DND-41 (cell line): ENCODE data around the gene CERS2.

Source experiments
- CTCF ChIP-seq: IDR thresholded peaks from 2 replicates; pipeline ENCODE4 v1.5.1; 2012; ENCODE audit warnings: borderline replicate concordance, low read length, moderate library complexity, mild to moderate bottlenecking; ENCODE audit not compliant: poor library complexity, severe bottlenecking; ENCODE audit errors: extremely low read depth
- EZH2 ChIP-seq: IDR thresholded peaks from 3 replicates; pipeline ENCODE4 v1.6.1; 2012; ENCODE audit warnings: borderline replicate concordance, low read depth, mild to moderate bottlenecking, moderate library complexity, low read length, inconsistent platforms; ENCODE audit not compliant: severe bottlenecking

GRCh38 chr1:151013518-151013917, 38.9 kb upstream of the CERS2 start:
- TF ChIP-seq CTCF (no peak), EZH2 (no peak)
